T-helper 1 cell treated with Interleukin-12 subunit alpha and Interleukin-12 subunit beta and Interleukin-4 antibody, amounts not matched to agents 30 ng/mL and 1 ng/mL, for 36 hours (primary cell): Measurements from ENCODE around the gene GDPD2. TPM values are rescaled to one million over a fixed set of nuclear protein-coding genes. Genes with fewer than 3 reads are reported as not detected.

ENCODE experiments used
- intact Hi-C: fragments of 100-400 bp; cut with micrococcal nuclease; formaldehyde crosslinking; loops from one replicate; pipeline ENCODE4 v1.15.1; 2024
- total RNA-seq: library from RNA; stranded (reverse); gene quantifications from 2 replicates; pipeline ENCODE4 v1.2.3, GENCODE V29; 2022

Gene GDPD2
- total RNA-seq, 1 donor from 2014 or later = 0.64 TPM

DNA sequence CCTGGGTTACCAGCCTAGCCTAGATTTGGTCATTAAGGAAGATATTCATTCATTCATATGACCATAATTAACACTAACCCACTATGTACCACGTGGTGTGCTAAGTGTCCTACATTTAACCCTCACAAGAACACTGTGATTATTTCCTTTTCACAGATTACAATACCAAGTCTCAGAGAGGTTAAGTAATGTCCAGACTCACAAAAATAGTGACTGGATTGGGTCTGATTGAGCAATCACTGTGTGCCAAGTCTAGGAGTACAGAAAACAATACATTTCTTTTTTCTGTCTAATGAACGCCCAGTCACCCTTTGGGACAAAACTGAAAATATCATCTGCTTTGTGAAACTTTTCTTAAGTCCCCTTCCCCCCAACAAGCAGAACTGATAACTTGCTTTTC is 13.9 kb downstream of the GDPD2 start:
- intact Hi-C loops = no loop called here

DNA sequence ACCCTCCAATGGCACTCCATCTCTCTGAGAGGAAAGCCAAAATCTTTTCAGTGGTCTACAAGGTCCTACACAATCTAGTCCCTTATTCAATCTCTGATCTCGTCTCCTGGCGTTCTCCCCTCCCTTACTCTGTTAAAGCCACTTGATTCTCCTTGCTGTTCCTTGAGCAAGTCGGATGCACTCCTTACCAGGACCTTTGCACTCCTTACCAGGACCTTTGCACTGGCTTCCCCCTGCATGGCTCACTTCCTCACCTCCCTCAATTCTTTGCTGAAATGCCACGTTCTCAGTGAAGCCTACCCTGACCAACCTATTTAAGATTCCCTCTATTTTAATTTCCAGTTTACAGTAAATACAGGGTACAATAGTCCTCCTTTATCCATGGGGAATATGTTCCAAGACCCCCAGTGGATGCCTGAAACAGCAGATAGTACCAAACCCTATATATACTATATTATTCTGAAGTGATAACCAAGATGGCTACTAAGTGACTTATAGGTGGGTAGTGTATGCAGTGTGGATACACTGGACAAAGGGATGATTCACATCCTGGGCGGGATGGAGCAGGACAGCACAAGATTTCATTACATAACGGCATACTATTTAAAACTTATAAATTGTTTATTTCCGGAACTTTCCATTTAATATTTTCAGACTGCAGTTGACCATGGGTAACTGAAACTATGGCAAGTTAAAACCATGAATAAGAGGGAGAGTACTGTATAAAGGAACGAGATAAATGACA is 15.0 kb downstream of the GDPD2 start:
- intact Hi-C loops = no loop called here

DNA sequence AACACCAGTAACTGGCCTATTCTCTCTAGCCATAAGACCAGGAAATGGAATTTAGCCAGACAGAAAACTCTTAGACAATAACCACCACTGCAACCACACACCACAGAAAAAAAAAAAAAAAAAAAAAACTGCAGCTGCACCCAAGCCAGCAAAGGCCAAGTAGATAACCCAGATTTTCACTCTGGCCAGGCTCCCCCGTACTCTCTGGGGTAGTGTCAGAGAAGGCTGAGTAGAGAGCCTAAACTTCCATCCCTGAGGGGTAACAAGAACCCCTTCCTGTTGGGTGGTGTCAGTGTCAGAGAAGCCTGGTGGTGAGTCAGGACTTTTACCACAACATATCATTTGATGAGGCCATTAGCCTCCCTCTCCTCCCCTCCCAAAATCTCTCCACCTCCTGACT is 15.9 kb downstream of the GDPD2 start:
- intact Hi-C loops = no loop called here

DNA sequence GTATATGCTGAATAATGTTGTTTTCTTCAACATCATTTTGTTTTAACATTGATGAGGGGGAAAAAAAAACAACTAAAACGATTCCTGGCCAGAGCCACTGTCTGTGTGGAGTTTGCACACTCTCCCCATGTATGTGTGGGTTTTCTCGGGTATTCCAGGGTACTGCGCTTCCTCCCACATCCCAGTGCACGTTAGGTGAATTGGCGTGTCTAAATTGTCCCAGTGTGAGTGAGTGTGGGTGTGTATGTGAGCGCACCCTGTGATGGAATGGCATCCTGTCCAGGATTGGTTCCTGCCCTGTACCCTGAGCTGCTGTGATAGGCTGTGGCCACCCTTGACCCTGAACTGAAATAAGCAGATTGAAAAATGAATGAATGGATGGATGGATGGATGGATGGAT is 19.1 kb downstream of the GDPD2 start:
- intact Hi-C loops = no loop called here

DNA sequence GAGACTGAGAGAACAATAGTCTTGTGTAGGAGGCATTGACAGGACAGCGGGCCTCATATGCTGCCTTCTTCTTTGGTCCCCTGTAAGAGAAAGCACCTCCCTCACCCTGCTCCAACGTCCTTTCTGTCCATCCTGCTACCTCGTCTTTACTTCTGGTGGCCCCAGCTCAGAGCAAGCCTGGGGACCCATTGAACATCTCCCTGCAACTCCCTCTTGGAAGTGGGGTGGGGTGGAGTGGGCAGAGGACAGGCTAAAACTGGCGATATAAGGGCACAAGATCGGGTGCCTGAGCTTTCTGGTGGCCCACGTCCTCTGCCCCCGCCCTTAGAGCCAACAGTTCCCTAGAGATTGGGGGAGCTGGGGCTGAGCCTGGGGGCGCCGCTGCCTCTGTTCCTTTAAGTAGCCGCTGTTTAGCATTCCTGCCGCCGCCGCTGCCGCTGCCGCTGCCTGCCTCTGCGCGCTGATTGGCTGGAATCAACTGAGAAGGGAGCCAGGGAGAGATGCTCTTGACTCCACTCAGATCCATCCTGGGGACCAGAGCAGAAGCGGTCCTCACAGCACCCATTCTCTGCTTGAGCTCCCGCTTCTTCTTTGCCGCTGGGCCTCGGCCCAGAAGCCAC is 21.3 kb downstream of the GDPD2 start, which contains the start of gene DLG3:
Gene DLG3, plus strand, starts transcription at position 510 of the 620 bp plus-strand sequence. CDS start 367 bp downstream, outside the sequence.
- intact Hi-C loops = no loop called here

DNA sequence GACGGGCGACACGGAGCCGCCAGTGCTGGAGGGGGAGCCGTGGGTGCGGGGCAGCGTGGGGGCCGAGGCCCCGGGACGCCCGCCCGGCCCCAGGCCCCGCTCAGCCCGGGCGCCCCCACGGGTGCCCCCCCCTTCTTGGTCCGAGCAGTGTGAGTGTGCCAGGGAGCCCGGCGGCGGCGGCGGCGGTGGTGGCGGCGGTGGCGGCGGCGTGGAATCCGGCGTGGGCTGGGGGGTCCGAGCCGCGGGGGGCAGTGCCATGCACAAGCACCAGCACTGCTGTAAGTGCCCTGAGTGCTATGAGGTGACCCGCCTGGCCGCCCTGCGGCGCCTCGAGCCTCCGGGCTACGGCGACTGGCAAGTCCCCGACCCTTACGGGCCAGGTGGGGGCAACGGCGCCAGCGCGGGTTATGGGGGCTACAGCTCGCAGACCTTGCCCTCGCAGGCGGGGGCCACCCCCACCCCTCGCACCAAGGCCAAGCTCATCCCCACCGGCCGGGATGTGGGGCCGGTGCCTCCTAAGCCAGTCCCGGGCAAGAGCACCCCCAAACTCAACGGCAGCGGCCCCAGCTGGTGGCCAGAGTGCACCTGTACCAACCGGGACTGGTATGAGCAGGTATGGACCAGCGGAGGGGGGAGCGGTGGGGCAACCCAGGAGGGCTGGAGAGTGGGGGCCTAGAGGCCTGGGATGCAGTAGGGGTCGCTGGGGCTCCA is 22.0 kb downstream of the GDPD2 start:
- intact Hi-C loops = no loop called here

DNA sequence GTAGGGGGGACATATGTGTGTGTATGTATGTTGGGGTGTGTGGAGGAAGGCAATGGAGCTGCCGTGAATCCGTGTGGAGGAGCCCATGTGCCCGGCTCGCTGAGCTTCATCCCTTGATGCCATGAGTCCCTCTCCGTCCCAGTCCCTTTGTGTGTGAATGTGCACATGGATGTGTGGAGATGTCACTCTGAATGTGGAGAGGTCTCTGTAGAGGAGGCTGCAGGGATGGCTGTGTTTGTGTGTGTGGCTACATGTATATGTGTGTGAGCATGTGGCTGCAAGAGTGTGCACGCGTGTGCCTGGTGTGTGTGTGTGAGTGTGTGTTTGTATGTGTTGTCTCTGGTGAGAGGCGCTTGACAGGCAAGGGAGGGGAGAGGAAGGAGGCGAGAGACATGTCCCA is 22.8 kb downstream of the GDPD2 start:
- intact Hi-C loops = no loop called here

DNA sequence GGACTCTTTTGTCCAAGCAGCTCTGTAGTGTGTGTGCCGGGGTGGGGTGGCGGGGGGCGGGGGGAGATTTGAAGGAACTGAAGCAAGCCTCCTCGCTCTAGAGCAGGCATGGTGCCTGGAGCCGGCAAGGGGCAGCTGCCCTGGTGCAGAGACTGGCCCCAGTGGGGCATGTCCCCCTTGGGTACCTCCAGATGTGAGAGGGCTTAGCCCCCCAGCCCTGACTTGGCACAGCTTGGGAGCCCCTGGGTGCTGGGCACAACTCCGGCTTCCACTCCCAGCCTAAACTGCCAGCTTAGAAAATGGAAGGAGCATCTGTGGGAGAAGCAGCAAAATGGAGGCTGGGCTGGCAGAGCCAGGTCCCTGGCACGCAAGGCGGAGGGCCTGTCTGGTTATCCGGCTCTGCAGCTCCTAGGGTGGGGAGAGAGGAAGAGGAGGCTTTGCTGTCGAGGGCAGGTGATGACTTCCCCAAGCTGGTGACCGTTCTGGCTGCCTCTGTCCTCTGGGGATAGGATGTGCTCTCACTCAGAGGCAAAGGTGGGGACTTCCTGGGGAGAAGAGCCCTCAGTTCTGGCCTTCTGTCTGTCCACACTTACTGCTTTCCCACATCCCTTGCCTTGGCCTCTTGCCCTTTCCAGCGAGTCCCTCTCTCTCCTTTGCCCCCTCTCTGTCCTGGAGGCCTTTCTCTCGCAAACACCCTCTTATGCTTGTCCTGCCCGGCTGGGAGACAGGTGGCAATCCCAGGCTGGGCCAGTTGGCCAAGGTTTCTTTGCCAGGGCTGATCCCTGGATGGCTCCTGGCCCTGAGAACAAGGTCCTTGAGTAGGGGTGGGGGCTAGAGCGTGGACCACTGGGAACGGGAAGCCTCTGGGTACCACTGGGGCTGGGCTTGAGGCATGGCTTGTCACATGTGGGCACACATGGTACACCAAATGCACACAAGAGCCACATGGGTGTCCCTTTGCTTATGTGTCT is 23.6 kb downstream of the GDPD2 start:
- intact Hi-C loops = no loop called here

DNA sequence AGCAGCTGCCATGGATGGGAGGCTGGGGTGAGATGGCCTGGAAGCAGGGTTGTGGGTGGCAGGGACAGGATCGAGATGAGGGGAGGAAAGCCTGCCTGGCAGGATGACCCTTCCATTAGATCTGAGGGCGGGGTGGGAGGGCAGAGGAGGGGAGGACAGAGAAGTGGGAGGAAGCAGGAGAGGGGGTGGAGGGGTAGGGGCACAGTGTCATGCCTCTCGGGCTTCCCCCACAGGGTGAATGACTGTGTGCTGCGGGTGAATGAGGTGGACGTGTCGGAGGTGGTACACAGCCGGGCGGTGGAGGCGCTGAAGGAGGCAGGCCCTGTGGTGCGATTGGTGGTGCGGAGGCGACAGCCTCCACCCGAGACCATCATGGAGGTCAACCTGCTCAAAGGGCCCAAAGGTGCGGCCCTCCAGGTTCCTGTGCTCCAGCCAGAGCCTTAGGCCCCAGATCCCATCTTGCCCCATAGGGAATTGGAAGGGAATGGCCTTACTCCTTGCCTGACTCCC is 26.4 kb downstream of the GDPD2 start:
- intact Hi-C loops = no loop called here

DNA sequence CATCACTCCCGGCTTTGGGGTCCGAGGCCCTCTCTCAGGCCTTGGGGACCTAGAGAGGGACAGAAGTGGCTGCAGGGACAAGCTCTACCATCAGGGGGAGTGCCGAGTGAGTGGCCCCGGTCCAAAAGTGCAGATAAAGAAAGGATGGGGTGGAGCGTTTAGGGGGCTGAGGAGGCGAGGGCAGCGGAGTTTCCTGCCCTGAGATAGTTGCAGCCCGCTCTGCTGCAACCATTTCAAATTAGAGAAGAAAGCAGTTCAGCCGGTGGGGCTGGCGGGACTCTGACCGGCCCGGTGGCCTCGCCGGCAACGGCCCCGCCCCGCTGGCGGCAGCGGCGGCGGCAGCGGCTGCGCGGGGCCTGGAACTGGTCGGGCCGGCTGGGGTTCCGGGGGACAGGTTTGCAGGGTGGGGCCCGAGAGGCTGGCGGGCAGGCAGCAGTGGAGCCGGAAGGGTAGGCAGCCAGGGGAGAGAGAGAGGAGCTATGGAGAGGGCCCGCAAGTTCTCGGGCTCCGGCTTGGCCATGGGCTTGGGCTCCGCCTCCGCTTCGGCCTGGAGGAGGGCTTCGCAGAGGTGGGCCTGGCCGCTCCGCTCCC is 29.1 kb downstream of the GDPD2 start:
- intact Hi-C loops = loop anchor here (5.0 to 10.0 kb wide), 6 partner anchors 305 to 1287 kb away; partner anchors contain the start of genes FOXO4, NONO, OGT and PJA1

DNA sequence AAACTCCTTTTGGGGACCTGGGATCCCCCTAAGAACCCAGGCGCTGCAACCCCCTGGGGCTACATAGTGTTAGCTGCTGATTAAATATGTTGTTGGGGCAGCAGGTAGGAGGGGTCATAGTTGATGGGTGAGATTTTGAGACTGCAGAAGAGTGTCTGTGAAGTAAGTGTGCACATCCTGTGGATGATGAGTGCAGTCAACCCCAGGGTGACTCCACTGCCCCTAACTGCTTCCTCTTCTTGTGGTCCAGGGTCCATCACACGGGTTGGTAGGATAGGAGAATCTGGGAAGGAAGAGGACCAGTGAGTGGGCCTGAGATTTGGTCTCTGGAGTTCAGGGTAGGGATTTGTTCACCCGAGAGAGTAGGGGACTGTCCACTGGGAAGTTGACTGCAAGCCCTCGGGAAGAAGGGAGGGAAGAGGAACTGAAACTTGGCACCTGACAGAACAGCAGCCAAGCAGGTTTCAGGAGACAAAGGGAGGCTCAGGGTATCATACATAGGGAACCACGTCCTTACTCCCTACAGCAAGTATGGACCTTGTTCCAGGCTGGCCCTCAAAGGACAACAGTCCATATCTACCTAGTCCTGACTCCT is 30.0 kb downstream of the GDPD2 start:
- intact Hi-C loops = loop anchor here (5.0 to 10.0 kb wide), 6 partner anchors 304 to 1288 kb away; partner anchors contain the start of genes FOXO4, NONO, OGT and PJA1

DNA sequence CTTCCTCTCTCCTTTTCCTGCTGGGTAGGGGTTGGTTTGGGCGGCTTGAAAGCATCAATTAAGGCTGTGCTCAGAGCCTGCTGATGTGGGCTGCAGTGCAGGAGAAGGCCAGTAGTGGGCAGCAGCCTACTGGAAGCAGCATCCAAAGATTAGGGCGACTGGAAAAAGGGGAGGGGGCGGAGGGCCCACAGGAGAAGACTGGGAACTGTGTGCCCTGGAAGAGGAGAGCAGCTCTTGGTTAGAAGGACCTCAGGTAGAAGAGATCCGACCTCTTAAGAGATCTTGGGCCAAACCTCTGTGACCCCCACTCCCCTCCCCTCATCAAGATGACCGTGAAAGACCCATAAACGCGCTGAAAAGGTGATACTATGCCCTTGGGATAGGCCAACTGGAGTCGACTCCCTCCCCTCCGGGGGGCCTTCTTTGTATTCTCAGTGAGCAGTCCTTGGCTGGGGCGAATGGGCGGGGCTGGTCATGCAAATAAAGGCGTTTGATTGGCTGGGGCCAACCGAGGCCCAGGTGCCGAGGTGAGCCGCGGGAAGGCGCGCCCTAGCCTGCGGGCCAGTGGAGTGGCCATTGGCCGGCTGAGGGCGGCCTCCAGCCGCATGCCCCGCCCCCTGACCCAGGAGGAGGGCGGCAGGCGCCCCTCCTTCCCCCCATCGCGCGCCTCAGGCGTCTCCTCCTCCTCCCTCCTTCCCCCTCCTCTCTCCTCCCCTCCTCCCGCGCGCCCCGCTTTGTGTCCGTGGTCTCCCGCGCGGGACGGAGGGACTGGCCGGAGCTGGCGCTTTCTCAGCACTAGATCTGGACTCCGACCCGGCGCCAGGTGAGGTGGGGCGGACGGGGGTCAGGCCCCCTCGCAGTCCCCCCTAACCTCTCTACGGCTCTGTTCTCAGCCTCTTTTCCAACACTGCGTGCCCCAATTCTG is 31.6 kb downstream of the GDPD2 start:
- intact Hi-C loops = loop anchor here (1.0 to 10.0 kb wide), 15 partner anchors 20 to 1290 kb away; partner anchors contain the start of genes FOXO4, IGBP1, NONO and OGT

DNA sequence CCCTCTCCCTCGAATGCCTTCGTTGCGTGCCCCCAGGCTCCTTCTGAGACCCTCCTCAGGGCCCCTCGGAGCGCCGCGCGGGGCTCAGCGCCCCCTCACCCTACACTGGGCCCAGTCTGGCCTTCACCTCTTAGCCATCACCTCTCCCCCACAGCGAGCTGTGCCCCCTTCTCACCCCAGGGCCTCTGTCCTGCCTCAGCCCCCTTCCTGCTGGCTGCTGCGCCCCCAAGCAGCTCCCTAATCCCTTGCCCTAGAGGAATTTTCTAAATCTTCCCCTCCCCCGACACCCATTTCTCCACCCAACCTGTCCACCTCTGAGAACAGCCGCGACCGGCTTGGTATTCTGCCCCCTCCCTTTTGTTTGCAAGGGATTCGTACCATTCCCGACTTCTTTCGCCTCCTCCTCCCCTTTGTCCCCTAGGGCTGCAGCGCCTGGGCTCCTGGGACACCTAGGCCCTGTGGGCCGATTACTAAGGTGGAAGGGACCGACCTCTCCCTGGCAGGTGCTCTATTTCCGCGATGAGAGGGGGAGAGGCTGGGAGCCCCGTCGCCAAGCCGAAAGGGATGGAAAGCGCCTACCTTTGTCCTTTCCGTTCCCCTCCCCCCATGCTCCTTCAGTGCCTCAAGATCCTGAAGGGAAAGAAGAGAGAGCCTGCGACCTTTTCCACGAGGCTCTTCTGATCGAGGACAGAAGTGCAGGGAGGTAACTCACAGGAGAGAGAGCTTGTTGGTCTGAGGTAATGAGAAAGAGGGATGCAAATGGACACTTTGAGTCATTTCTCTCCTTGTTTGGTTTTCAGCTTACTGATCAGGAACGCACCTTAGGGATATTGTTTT is 32.5 kb downstream of the GDPD2 start:
- intact Hi-C loops = loop anchor here (1.0 to 10.0 kb wide), 8 partner anchors 49 to 1291 kb away; partner anchors contain the start of genes FOXO4, NONO, OGT and PJA1

DNA sequence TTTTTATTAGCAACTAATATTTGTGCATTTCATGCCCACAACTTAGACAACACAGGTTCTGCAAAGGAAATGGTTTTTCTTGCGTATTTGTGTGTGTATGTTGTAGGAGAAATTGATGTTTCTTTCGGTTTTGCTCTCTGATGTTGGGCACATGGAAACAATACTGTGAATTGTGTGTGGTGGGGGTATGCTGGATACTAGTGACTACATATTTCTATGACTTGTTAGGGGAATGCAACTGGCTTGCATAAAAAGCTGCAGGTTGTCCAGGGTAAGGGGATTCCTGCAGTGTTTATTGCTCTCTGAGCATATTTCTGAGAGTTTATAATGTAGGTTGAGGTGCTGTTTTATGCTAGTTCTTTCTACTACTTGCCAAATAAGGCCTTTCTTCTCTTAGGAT is 33.1 kb downstream of the GDPD2 start:
- intact Hi-C loops = loop anchor here (1.0 to 10.0 kb wide), 5 partner anchors 200 to 1291 kb away; partner anchors contain the start of genes FOXO4, NONO, OGT and PJA1

DNA sequence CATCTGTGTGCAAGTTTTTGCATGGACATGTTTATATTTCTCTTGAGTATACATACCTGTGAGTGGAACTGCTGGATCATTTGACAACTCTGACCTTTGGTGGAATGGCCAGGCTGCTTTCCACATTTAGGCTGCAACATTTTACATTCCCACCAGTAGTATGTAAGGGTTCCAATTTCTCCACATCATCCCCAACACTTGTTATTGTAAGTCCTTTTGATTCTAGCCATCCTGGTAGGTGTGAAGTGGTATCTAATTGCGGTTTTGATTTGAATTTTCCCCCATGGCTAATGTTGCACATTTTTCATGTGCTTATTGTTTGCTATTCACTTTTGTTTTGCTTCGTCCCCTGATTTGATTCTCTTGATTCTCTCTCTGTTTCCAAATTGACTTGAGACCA is 37.9 kb downstream of the GDPD2 start:
- intact Hi-C loops = no loop called here

DNA sequence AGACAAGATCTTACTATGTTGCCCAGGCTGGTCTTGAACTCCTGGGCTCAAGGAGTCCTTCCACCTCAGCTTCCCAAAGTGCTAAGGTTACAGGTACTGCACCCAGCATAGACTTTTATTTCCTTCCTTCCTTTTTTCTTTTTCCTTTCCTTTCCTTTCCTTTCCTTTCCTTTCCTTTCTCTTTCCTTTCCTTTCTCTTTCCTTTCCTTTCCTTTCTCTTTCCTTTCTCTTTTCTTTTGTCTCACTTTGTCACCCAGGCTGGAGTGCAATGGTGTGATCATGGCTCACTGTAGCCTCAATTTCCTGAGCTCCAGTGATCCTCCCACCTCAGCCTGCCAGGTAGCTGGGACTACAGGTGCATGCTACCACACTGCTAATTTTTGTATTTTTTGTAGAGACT is 40.9 kb downstream of the GDPD2 start:
- intact Hi-C loops = no loop called here

DNA sequence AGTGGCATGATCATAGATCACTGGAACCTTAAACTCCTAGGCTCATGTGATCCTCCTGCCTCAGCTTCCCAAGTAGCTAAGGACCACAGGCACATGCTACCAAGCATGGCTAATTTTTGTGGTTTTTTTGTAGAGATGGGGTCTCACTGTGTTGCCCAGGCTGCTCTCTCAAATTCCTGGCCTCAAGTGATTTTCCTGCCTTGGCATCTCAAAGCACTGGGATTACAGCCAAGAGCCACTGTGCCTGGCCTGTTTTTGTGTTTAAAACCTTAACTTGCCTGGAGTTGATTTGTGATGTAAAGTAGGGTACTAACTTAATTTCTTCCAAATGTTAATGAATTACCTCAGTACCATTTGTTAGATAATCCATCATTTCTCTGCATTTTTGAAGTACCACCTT is 43.9 kb downstream of the GDPD2 start:
- intact Hi-C loops = no loop called here

DNA sequence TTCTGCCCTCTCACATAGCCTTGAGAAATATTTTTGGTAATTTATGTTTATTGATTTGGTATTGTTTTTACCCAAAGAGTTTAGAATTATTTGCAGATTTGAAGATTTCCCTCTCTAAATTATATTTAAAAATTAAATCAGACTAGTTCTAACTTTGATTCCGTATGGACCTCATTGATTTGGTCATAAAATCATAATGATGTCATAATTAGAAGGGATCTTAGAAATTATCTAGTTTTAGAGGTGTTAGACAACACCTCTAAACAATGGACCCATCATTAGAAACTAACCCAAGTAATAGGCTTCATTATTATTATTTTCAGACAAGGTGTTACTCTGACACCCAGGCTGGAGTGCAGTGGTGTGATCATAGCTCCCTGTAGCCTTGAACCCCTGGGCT is 45.6 kb downstream of the GDPD2 start:
- intact Hi-C loops = no loop called here
